SK-N-SH (cell line): ENCODE results near the gene ANK2. TPM values are rescaled to one million over a fixed set of nuclear protein-coding genes. Genes with fewer than 3 reads are reported as not detected.
A peak's percentile ranks its signal among the peaks of the same experiment; 100 is the strongest.

ENCODE experiments used
- CTCF ChIA-PET: fragments of 300-600, 350-600 bp; formaldehyde crosslinking; extraction: SDS; loops from one replicate; lab custom pipeline; 2021; lab: Yijun Ruan, JAX
- POLR2A ChIA-PET: fragments of 350-600 bp; sonication (Branson Sonifier 250); formaldehyde crosslinking; extraction: SDS; loops from one replicate; lab custom pipeline; 2020; ENCODE audit warnings: antibody characterized with exemption, inconsistent platforms; lab: Yijun Ruan, JAX
- DNase-seq: peaks from one replicate; pipeline ENCODE4 v3.0.0; 2012
- H2AFZ ChIP-seq: fragments of 200-600 bp; sonication (generic); 2 replicates; pipeline ENCODE4 v1.8.1; 2016; ENCODE audit warnings: antibody characterized with exemption, mild to moderate bottlenecking, low read depth
- H3F3A ChIP-seq: fragments of 200-600 bp; sonication (generic); replicated peaks from 2 replicates; pipeline ENCODE3; 2016; ENCODE audit warnings: antibody characterized with exemption, mild to moderate bottlenecking; ENCODE audit not compliant: insufficient read depth
- H3K27ac ChIP-seq, 2 experiments: fragments of 200-500 bp in 1 of 2; fragments of 200-600 bp in 1 of 2; sonication (Bioruptor generic) in 1 of 2; sonication (generic), shearing (Covaris generic) in 1 of 2; 2 replicates each; pipeline versions ENCODE4 v1.5.1 to v1.6.1; 2014 to 2016; ENCODE audit warnings: low read depth in 2 of 2, inconsistent platforms in 1 of 2, low read length in 1 of 2, mild to moderate bottlenecking in 1 of 2, mixed read lengths in 1 of 2
- H3K27me3 ChIP-seq: fragments of 200-600 bp; sonication (generic), shearing (Covaris generic); 2 replicates; pipeline ENCODE4 v1.6.1; 2016; ENCODE audit warnings: mixed run types; ENCODE audit not compliant: insufficient read depth
- H3K36me3 ChIP-seq, 2 experiments: fragments of 200-500 bp in 1 of 2; fragments of 200-600 bp in 1 of 2; sonication (Bioruptor generic) in 1 of 2; sonication (generic) in 1 of 2; replicated peaks in 1 of 2; 2 replicates each; pipeline versions ENCODE3 to v1.5.1; 2014 to 2016; ENCODE audit warnings: low read length in 1 of 2, mild to moderate bottlenecking in 1 of 2; ENCODE audit not compliant: insufficient read depth in 2 of 2, control insufficient read depth in 1 of 2
- H3K4me1 ChIP-seq, 2 experiments: fragments of 200-500 bp in 1 of 2; fragments of 200-600 bp in 1 of 2; sonication (Bioruptor generic) in 1 of 2; sonication (generic), shearing (Covaris generic) in 1 of 2; 2 replicates each; pipeline versions ENCODE4 v1.5.1 to v1.6.1; 2014 to 2016; ENCODE audit warnings: low read depth in 1 of 2, low read length in 1 of 2, mixed run types in 1 of 2; ENCODE audit not compliant: insufficient read depth in 2 of 2, control insufficient read depth in 1 of 2
- H3K4me2 ChIP-seq: fragments of 200-600 bp; sonication (generic), shearing (Covaris generic); 2 replicates; pipeline ENCODE4 v1.6.1; 2017; ENCODE audit warnings: mixed run types
- H3K4me3 ChIP-seq, 2 experiments: fragments of 200-500 bp in 1 of 2; fragments of 200-600 bp in 1 of 2; sonication (Bioruptor generic) in 1 of 2; sonication (generic), shearing (Covaris generic) in 1 of 2; 2 replicates each; pipeline versions ENCODE4 v1.5.1 to v1.8.1; 2014 to 2016; ENCODE audit warnings: low read depth in 2 of 2, inconsistent platforms in 1 of 2, low read length in 1 of 2, mild to moderate bottlenecking in 1 of 2, mixed read lengths in 1 of 2, moderate library complexity in 1 of 2
- H3K79me2 ChIP-seq: fragments of 200-600 bp; sonication (generic); 2 replicates; pipeline ENCODE4 v1.8.1; 2017; ENCODE audit warnings: mild to moderate bottlenecking; ENCODE audit not compliant: insufficient read depth
- H3K9ac ChIP-seq: fragments of 200-600 bp; sonication (generic); 2 replicates; pipeline ENCODE4 v1.6.1; 2017; ENCODE audit warnings: mixed run types
- H3K9me2 ChIP-seq: fragments of 200-600 bp; sonication (generic); 2 replicates; pipeline ENCODE4 v1.6.1; 2017; ENCODE audit warnings: mixed run types
- H3K9me3 ChIP-seq: fragments of 200-600 bp; sonication (generic); 2 replicates; pipeline ENCODE4 v1.6.1; 2017; ENCODE audit warnings: mixed run types, mild to moderate bottlenecking, moderate library complexity
- H4K20me1 ChIP-seq: fragments of 200-600 bp; sonication (generic); 2 replicates; pipeline ENCODE4 v1.6.1; 2017; ENCODE audit warnings: mild to moderate bottlenecking, mixed run types; ENCODE audit not compliant: insufficient read depth
- CHD2 ChIP-seq: fragments of 150-350 bp; IDR thresholded peaks from 2 replicates; pipeline ENCODE4 v1.6.1; 2018; ENCODE audit warnings: low read length; ENCODE audit not compliant: partially characterized antibody
- CTCF ChIP-seq: fragments of 200-600 bp; sonication (generic); IDR thresholded peaks from 2 replicates; pipeline ENCODE4 v1.6.1; 2017; ENCODE audit warnings: antibody characterized with exemption, mild to moderate bottlenecking, moderate library complexity
- ELF1 ChIP-seq: IDR thresholded peaks from 2 replicates; pipeline ENCODE4 v1.4.0; 2012
- EP300 ChIP-seq, 2 experiments: IDR thresholded peaks; 2 replicates each; pipeline versions ENCODE4 v1.4.0 to v1.6.1; 2012; ENCODE audit warnings: borderline replicate concordance in 1 of 2, low read depth in 1 of 2, low read length in 1 of 2
- EZH2phosphoT487 ChIP-seq: fragments of 200-600 bp; sonication (generic); IDR thresholded peaks from 2 replicates; pipeline ENCODE4 v1.6.1; 2017; ENCODE audit warnings: low read depth, mixed run types, mild to moderate bottlenecking, antibody characterized with exemption, moderate library complexity, borderline replicate concordance
- FOSL2 ChIP-seq: IDR thresholded peaks from 2 replicates; pipeline ENCODE4 v1.4.0; 2012; ENCODE audit warnings: low read depth, mild to moderate bottlenecking, moderate library complexity, borderline replicate concordance
- FOXJ3 ChIP-seq: sonication (generic); formaldehyde crosslinking; IDR thresholded peaks from 2 replicates; pipeline ENCODE4 v1.5.1; 2020; ENCODE audit warnings: mild to moderate bottlenecking, missing genetic modification reagents
- JUND ChIP-seq: IDR thresholded peaks from 2 replicates; pipeline ENCODE4 v1.4.0; 2012
- MEF2A ChIP-seq: IDR thresholded peaks from 2 replicates; pipeline ENCODE4 v1.4.0; 2012; ENCODE audit warnings: low read depth, borderline replicate concordance
- MXI1 ChIP-seq: IDR thresholded peaks from 2 replicates; pipeline ENCODE4 v1.6.1; 2012; ENCODE audit warnings: mild to moderate bottlenecking, low read depth, low read length, improper control_type of control experiment
- NFIC ChIP-seq: IDR thresholded peaks from 2 replicates; pipeline ENCODE4 v1.4.0; 2012; ENCODE audit warnings: borderline replicate concordance
- NRF1 ChIP-seq: IDR thresholded peaks from 2 replicates; pipeline ENCODE4 v1.6.1; 2012; ENCODE audit warnings: low read depth, mild to moderate bottlenecking, low read length
- POLR2AphosphoS5 ChIP-seq: IDR thresholded peaks from 2 replicates; pipeline ENCODE4 v1.6.1; 2012; ENCODE audit warnings: low read depth, low read length
- RAD21 ChIP-seq: IDR thresholded peaks from 2 replicates; pipeline ENCODE4 v1.6.1; 2012; ENCODE audit warnings: mild to moderate bottlenecking, low read length
- REST ChIP-seq: IDR thresholded peaks from 2 replicates; pipeline ENCODE4 v1.6.1; 2012; ENCODE audit warnings: mild to moderate bottlenecking, low read depth, low read length, moderate library complexity
- RFX5 ChIP-seq: IDR thresholded peaks from 2 replicates; pipeline ENCODE4 v1.6.1; 2012; ENCODE audit warnings: mild to moderate bottlenecking, improper control_type of control experiment, low read length
- RXRA ChIP-seq: IDR thresholded peaks from 2 replicates; pipeline ENCODE4 v1.4.0; 2012; ENCODE audit warnings: low read depth, mild to moderate bottlenecking, borderline replicate concordance
- SIN3A ChIP-seq: IDR thresholded peaks from 2 replicates; pipeline ENCODE4 v1.6.1; 2012; ENCODE audit warnings: low read depth, mild to moderate bottlenecking, low read length, moderate library complexity, borderline replicate concordance
- TAF1 ChIP-seq: IDR thresholded peaks from 2 replicates; pipeline ENCODE4 v1.6.1; 2012; ENCODE audit warnings: low read depth, mild to moderate bottlenecking, low read length, moderate library complexity, borderline replicate concordance
- TCF12 ChIP-seq: IDR thresholded peaks from 2 replicates; pipeline ENCODE4 v1.4.0; 2012
- USF2 ChIP-seq: fragments of 150-350 bp; IDR thresholded peaks from 2 replicates; pipeline ENCODE4 v1.6.1; 2017; ENCODE audit warnings: antibody characterized with exemption, low read length, low read depth, borderline replicate concordance
- ZBTB33 ChIP-seq: IDR thresholded peaks from 2 replicates; pipeline ENCODE4 v1.4.0; 2012; ENCODE audit warnings: low read depth, borderline replicate concordance
- WGBS: methylation state at CpG from one replicate; pipeline ENCODE4 v1.1.6; 2017; ENCODE audit warnings: low lambda C conversion rate; 5-methylcytosine and 5-hydroxymethylcytosine counted together
- polyA plus RNA-seq, 3 experiments: library from polyadenylated mRNA; depleted of rRNA; stranded (reverse); fragments of >200 nt; gene quantifications; 2 replicates each; pipeline ENCODE4 v1.2.3, GENCODE V29; 2012

ANK2 gene
- polyA plus RNA-seq, 1 of the 3 experiments (the other 2 are of a cell fraction) = 0.69 TPM

- TF ChIP-seq EZH2phosphoT487 = no peak
- no peak for TF ChIP-seq NRF1
- TF ChIP-seq FOXJ3 (CRISPR knock-in tag) = no peak
- TF ChIP-seq REST = no peak
- TF ChIP-seq TCF12 = no peak
- TF ChIP-seq MXI1 = 0 out of 2 replicates have a peak, but pooled peaks have one; percentile 30
- no peak for TF ChIP-seq RFX5
- TF ChIP-seq RAD21 = peak; percentile 99
- TF ChIP-seq FOSL2 = no peak
- peak in 1 of 2 experiments; percentile 75; a peak in 2 of 4 replicates for TF ChIP-seq EP300 (IDR thresholded peaks at IDR 0.05; ENCODE audit: borderline replicate concordance in 1 of 2, low read depth in 1 of 2, low read length in 1 of 2)
- TF ChIP-seq NFIC = no peak
- TF ChIP-seq USF2 = no peak
- no peak for TF ChIP-seq TAF1
- TF ChIP-seq CHD2 = peak; percentile 21
- TF ChIP-seq JUND = no peak
Measured at GRCh38 chr4:113394730-113395530, 345.5 kb downstream of the ANK2 start (continued).

- WGBS = 70% methylated on average over 5 of the region's 5 CpGs
- no peak for DNase-seq
- no peaks in the 10 kb centered on the region for H3K9me2 ChIP-seq
- ChIA-PET POLR2A (no interaction called here), CTCF (interaction anchor here (0.6 to 1.4 kb wide), 3 partner anchors 12 to 981 kb away, joined by 3 read pairs; no protein-coding TSS in a partner anchor)
- no peaks in the 10 kb centered on the region for H3K79me2 ChIP-seq
- H3K4me1 ChIP-seq = no peaks in the 10 kb centered on the region
- no peaks in the 10 kb centered on the region for H3K36me3 ChIP-seq
- H2AFZ ChIP-seq = peak overlapping the region; percentile 30
- no peaks in the 10 kb centered on the region for H3K9me3 ChIP-seq
- peak overlapping the region; percentile 17 to 31; a peak in 3 of 4 replicates for H3K27ac ChIP-seq
- H3K4me2 ChIP-seq = no peak overlapping the region
- H3F3A ChIP-seq = no peaks in the 10 kb centered on the region
- H3K27me3 ChIP-seq = no peaks in the 10 kb centered on the region
- H3K4me3 ChIP-seq = no peak overlapping the region
- no peaks in the 10 kb centered on the region for H4K20me1 ChIP-seq
- H3K9ac ChIP-seq = no peak overlapping the region
- no peak for TF ChIP-seq CHD2
- no peak for TF ChIP-seq RXRA
- TF ChIP-seq MXI1 = no peak
- no peak for TF ChIP-seq EP300 (IDR thresholded peaks at IDR 0.05; ENCODE audit: borderline replicate concordance in 1 of 2, low read depth in 1 of 2, low read length in 1 of 2)
- TF ChIP-seq TAF1 = no peak
- no peak for TF ChIP-seq MEF2A
- no peak for TF ChIP-seq POLR2AphosphoS5
- no peak for TF ChIP-seq CTCF
- TF ChIP-seq ELF1 = no peak
- no peak for TF ChIP-seq SIN3A
- no peak for TF ChIP-seq FOSL2
- TF ChIP-seq ZBTB33 = no peak
Measured at GRCh38 chr4:113397114-113397701, 347.8 kb downstream of the ANK2 start.
